ENCODE data around the gene TLNRD1. TPM values are rescaled to one million over a fixed set of nuclear protein-coding genes. Genes with fewer than 3 reads are reported as not detected.
A peak's percentile ranks its signal among the peaks of the same experiment; 100 is the strongest.
"Not testable (repeated sequence)": the region's sequence is repeated elsewhere in the genome, so short reads cannot be mapped to it uniquely, and the experiment has no call there.

TLNRD1 gene
- total RNA-seq = 20.8 and 25.4 TPM in 2 replicates

- DNase-seq = peak; percentile 94
Observed at GRCh38 chr15:81000624-81001151, at the start of gene TLNRD1. TLNRD1 (plus strand) TSS chr15:81000923; CDS start chr15:81002272, 1,349 bp downstream.

GRCh38 chr15:80951941-80952340, 48.8 kb upstream of the TLNRD1 start:
- DNase-seq = no peak

- no peak for DNase-seq
Observed at GRCh38 chr15:80953001-80953952, 47.4 kb upstream of the TLNRD1 start.

- no peak for DNase-seq
Observed at GRCh38 chr15:80953953-80954778, 46.6 kb upstream of the TLNRD1 start.

GRCh38 chr15:80955571-80956452, 44.9 kb upstream of the TLNRD1 start:
- peak; percentile 61 for DNase-seq

GRCh38 chr15:80957556-80957955, 43.2 kb upstream of the TLNRD1 start:
- DNase-seq = no peak

- no peak for DNase-seq
Observed at GRCh38 chr15:80957976-80958375, 42.7 kb upstream of the TLNRD1 start.

- no peak for DNase-seq
Observed at GRCh38 chr15:80958818-80959495, 41.8 kb upstream of the TLNRD1 start.

GRCh38 chr15:80965454-80965853, 35.3 kb upstream of the TLNRD1 start:
- not testable (repeated sequence) for DNase-seq

- no peak for DNase-seq
Observed at GRCh38 chr15:80966431-80967197, 34.1 kb upstream of the TLNRD1 start.

- DNase-seq = no peak
Observed at GRCh38 chr15:80967451-80967850, 33.3 kb upstream of the TLNRD1 start.

GRCh38 chr15:80967991-80968510, 32.7 kb upstream of the TLNRD1 start:
- DNase-seq = no peak

GRCh38 chr15:80969316-80969715, 31.4 kb upstream of the TLNRD1 start:
- DNase-seq = no peak

- DNase-seq = peak; percentile 81
Observed at GRCh38 chr15:80970018-80970657, 30.6 kb upstream of the TLNRD1 start.

GRCh38 chr15:80970658-80971057, 30.1 kb upstream of the TLNRD1 start:
- DNase-seq = no peak

- no peak for DNase-seq
Observed at GRCh38 chr15:80971143-80971542, 29.6 kb upstream of the TLNRD1 start.

GRCh38 chr15:80972276-80972675, 28.4 kb upstream of the TLNRD1 start:
- no peak for DNase-seq

- DNase-seq = no peak
Observed at GRCh38 chr15:80974914-80975313, 25.8 kb upstream of the TLNRD1 start.

- no peak for DNase-seq
Observed at GRCh38 chr15:80976851-80977250, 23.9 kb upstream of the TLNRD1 start.

GRCh38 chr15:80977627-80978036, 23.1 kb upstream of the TLNRD1 start:
- peak; percentile 83 for DNase-seq
